SJSA1 (cell line): ENCODE data around the gene CCNB1. TPM values are rescaled to one million over a fixed set of nuclear protein-coding genes. Genes with fewer than 3 reads are reported as not detected.
"Not testable (repeated sequence)": the region's sequence is repeated elsewhere in the genome, so short reads cannot be mapped to it uniquely, and the experiment has no call there.

Source experiments
- DNase-seq, 2 experiments: peaks; one replicate each; pipeline ENCODE4 v3.0.0-alpha.2; 2015 to 2020; ENCODE audit warnings: low spot score in 2 of 2, low read depth in 1 of 2
- H3K27ac ChIP-seq: fragments of 250-450 bp; sonication (Bioruptor Pico); 2 replicates; pipeline ENCODE4 v1.5.1; 2020; ENCODE audit warnings: mild to moderate bottlenecking, moderate library complexity
- H3K27me3 ChIP-seq: fragments of 250-450 bp; sonication (Bioruptor Pico); replicated peaks from 2 replicates; pipeline ENCODE4 v1.5.1; 2020; ENCODE audit warnings: mild to moderate bottlenecking, moderate library complexity
- H3K36me3 ChIP-seq: fragments of 250-450 bp; sonication (Bioruptor Pico); 2 replicates; pipeline ENCODE4 v1.5.1; 2020; ENCODE audit warnings: mild to moderate bottlenecking
- H3K4me1 ChIP-seq: fragments of 250-450 bp; sonication (Bioruptor Pico); replicated peaks from 2 replicates; pipeline ENCODE4 v1.6.1; 2021; ENCODE audit warnings: mild to moderate bottlenecking
- H3K4me3 ChIP-seq: fragments of 250-450 bp; sonication (Bioruptor Pico); 2 replicates; pipeline ENCODE4 v1.5.1; 2020; ENCODE audit warnings: mild to moderate bottlenecking
- H3K9me3 ChIP-seq: fragments of 250-450 bp; sonication (Bioruptor Pico); replicated peaks from 2 replicates; pipeline ENCODE4 v1.5.1; 2020; ENCODE audit warnings: mild to moderate bottlenecking
- total RNA-seq: library from RNA; depleted of rRNA; stranded (reverse); fragments of >200 nt; shearing (Covaris generic); gene quantifications from 2 replicates; pipeline ENCODE4 v1.2.3, GENCODE V29; 2014

The CCNB1 gene
- total RNA-seq, 1 experiment from 2014 or later: 295 TPM

DNA sequence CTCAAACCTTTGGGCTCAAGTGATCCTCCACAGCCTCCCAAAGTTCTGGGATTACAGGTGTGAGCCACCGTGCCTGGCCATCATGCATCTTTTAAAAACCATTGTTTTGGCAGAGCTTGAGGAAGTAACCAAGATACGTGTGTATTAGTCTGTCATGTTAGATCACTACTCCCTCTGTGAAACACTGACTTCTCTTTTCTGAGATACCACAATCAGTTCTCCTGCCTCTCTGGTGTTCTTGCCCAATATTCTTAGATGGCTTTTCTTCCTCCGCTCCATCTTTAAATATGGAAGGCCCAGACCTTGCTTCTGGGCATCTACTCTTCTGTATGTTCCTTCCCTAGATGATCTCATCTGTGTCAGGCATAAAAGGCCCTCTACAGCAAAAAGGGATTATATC is 14.2 kb upstream of the CCNB1 start:
- Histone ChIP-seq H3K4me1 (no peaks in the 10 kb centered on the region), H3K27me3 (no peaks in the 10 kb centered on the region), H3K9me3 (no peaks in the 10 kb centered on the region), H3K4me3 (no peak overlapping the region), H3K27ac (no peak overlapping the region), H3K36me3 (no peaks in the 10 kb centered on the region)
- no peak for DNase-seq

DNA sequence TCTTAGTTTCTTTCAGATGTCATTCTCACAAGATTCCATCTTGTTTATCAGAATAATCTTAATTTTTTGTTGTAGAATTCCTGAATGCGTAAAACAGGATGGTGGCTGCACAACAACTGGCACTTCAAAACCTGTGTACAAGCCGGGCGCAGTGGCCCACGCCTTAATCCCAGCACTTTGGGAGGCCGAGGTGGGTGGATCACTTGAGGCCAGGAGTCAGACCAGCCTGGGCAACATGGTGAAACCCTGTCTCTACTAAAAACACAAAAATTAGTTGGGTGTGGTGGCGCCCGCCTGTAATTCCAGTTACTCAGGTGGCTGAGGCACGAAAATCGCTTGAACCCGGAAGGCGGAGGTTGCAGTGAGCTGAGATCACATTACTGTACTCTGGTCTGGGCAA is 10.5 kb upstream of the CCNB1 start:
- DNase-seq: no peak
- Histone ChIP-seq H3K9me3 (no peaks in the 10 kb centered on the region), H3K27ac (no peak overlapping the region), H3K4me1 (no peaks in the 10 kb centered on the region), H3K36me3 (no peaks in the 10 kb centered on the region), H3K27me3 (no peaks in the 10 kb centered on the region), H3K4me3 (no peak overlapping the region)

DNA sequence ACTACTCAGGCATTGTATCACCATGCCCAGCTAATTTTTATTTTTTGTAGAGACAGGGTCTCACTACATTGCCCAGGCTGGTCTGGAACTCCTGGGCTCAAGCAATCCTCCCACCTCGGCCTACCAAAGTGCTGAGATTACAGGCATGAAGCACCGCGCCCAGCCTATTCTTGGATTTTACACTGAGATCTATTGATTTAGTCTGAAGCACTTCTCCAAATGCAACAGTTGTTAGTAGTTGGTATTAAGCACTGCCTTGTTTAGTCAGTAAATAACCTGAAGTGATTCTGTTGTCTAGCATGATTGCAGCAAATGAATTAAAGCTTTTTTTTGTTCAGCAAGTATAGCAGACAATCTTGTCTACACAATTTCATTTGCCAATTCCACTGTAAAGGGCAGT is 8.9 kb upstream of the CCNB1 start:
- H3K9me3 ChIP-seq: no peaks in the 10 kb centered on the region
- H3K4me1 ChIP-seq: no peaks in the 10 kb centered on the region
- no peaks in the 10 kb centered on the region for H3K36me3 ChIP-seq
- no peak for DNase-seq
- H3K4me3 ChIP-seq: no peak overlapping the region
- no peaks in the 10 kb centered on the region for H3K27me3 ChIP-seq
- H3K27ac ChIP-seq: no peak overlapping the region

DNA sequence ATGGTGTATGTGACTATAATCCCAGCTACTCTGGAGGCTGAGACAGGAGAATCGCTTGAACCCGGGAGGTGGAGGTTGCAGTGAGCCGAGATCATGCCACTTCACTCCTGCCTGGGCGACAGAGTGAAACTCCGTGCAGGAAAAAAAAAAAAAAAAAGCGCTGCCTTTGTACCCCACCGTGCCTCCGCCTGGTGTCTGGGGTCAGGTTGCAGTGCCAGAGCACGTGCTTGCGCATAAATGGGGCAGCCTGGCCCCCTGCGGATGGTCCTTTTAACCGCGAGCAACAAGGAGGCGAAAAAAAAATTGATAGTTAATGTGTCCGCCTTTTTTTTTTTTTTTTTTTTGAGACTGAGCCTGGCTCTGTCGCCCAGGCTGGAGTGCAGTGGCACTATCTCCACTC is 6.3 kb upstream of the CCNB1 start:
- no peak overlapping the region for H3K4me3 ChIP-seq
- no peaks in the 10 kb centered on the region for H3K27me3 ChIP-seq
- DNase-seq: no peak
- H3K27ac ChIP-seq: no peak overlapping the region
- no peaks in the 10 kb centered on the region for H3K36me3 ChIP-seq
- no peaks in the 10 kb centered on the region for H3K9me3 ChIP-seq
- no peaks in the 10 kb centered on the region for H3K4me1 ChIP-seq

DNA sequence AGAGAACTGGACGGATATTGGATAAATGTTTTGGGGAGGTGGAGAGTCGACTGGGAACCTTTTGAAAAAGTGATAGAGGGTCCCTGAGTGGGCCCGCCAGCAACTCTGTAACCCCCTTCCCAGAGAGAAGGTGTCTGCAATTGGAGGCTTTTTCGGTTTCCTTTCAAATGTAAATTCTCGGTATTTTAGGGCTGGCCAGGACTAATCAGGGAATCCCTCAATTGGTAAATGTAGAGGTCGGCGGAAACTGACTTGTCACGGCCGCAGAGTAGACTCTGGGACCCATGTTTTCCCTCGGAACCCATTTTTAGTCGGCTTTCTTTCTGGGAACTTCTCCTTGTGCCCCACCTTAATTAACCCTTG is 524 bp downstream of the CCNB1 start:
- no peaks in the 10 kb centered on the region for H3K27me3 ChIP-seq

DNA sequence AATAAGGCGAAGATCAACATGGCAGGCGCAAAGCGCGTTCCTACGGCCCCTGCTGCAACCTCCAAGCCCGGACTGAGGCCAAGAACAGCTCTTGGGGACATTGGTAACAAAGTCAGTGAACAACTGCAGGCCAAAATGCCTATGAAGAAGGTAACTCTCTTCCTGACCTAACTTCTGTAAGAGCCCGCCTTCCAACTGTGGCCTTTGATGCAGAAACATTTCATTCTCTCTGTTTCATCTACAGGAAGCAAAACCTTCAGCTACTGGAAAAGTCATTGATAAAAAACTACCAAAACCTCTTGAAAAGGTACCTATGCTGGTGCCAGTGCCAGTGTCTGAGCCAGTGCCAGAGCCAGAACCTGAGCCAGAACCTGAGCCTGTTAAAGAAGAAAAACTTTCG is 979 bp downstream of the CCNB1 start:
- DNase-seq: no peak
- Histone ChIP-seq H3K27ac (peak overlapping the region; percentile 79), H3K4me1 (peaks cover 16% of the 10 kb centered on the region), H3K4me3 (peak overlapping the region; percentile 60), H3K9me3 (no peaks in the 10 kb centered on the region), H3K27me3 (no peaks in the 10 kb centered on the region), H3K36me3 (peaks cover 58% of the 10 kb centered on the region)

More for the DNA sequence above, 524 bp downstream of the CCNB1 start:
- no peak for DNase-seq
- peaks cover 16% of the 10 kb centered on the region for H3K4me1 ChIP-seq
- H3K4me3 ChIP-seq: peak overlapping the region; percentile 60
- peaks cover 54% of the 10 kb centered on the region for H3K36me3 ChIP-seq
- no peaks in the 10 kb centered on the region for H3K9me3 ChIP-seq
- H3K27ac ChIP-seq: peak overlapping the region; percentile 79

DNA sequence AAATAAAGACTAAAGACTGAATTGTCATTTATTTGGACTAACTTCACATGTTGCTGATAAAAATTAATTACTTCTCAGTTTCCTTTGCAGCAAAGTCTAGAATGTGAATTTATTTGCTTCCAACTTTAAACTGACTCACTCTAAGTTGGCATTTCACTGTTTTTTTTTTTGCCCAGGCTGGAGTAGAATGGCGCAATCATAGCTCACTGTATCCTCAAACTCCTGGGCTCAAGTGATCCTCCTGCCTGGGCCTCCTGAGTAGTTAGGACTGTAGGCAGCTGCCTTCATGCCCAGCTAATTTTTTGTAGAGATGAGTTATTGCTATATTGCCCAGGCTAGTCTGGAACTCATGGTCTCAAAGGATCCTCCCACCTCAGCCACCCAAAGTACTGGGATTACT is 3.5 kb downstream of the CCNB1 start:
- no peak overlapping the region for H3K27ac ChIP-seq
- H3K4me3 ChIP-seq: no peak overlapping the region
- peaks cover 83% of the 10 kb centered on the region for H3K36me3 ChIP-seq
- no peak for DNase-seq
- H3K4me1 ChIP-seq: peaks cover 16% of the 10 kb centered on the region
- no peaks in the 10 kb centered on the region for H3K9me3 ChIP-seq
- H3K27me3 ChIP-seq: no peaks in the 10 kb centered on the region

DNA sequence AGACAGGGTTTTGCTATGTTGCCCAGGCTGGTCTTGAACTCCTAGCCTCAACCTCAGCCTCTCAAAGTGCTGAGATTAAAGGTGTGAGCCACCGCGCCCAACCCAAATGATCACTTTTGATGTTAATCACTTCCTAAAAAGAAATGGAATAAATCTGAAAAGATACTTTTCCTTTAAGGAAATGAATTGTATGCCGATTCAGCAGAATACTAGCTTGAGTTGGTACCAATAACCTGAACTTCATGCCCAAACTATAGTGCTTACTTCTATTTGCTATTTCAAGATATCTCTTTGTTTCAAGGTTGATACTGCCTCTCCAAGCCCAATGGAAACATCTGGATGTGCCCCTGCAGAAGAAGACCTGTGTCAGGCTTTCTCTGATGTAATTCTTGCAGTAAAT is 4.0 kb downstream of the CCNB1 start:
- H3K27ac ChIP-seq: no peak overlapping the region
- no peak for DNase-seq
- H3K36me3 ChIP-seq: peaks cover 86% of the 10 kb centered on the region
- H3K4me1 ChIP-seq: peaks cover 16% of the 10 kb centered on the region
- H3K27me3 ChIP-seq: no peaks in the 10 kb centered on the region
- H3K9me3 ChIP-seq: no peaks in the 10 kb centered on the region
- no peak overlapping the region for H3K4me3 ChIP-seq

DNA sequence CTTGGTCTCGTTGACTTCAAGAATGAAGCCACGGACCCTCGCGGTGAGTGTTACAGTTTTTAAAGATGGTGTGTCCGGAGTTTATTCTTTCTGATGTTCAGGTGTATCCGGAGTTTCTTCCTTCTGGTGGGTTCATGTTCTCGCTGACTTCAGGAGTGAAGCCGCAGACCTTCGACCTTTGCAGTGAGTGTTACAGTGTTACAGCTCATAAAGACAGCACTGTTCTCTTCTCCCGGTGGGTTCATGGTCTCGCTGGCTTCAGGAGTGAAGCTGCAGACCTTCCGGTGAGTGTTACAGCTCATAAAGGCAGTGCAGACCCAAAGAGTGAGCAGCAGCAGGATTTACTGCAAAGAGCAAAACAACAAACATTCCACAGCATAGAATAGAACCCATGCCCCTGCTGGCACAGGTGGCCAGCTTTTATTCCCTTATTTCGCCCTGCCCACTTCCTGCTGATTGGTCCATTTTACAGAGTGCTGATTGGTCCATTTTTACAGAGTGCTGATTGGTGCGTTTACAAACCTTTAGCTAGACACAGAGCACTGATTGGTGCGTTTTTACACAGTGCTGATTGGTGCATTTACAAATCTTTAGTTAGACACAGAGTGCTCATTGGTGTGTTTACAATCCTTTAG is 14.8 kb downstream of the CCNB1 start:
- not testable (repeated sequence) for H3K4me3 ChIP-seq, H3K27me3 ChIP-seq, DNase-seq, H3K27ac ChIP-seq, H3K4me1 ChIP-seq, H3K9me3 ChIP-seq
- peaks cover 18% of the 10 kb centered on the region for H3K36me3 ChIP-seq

DNA sequence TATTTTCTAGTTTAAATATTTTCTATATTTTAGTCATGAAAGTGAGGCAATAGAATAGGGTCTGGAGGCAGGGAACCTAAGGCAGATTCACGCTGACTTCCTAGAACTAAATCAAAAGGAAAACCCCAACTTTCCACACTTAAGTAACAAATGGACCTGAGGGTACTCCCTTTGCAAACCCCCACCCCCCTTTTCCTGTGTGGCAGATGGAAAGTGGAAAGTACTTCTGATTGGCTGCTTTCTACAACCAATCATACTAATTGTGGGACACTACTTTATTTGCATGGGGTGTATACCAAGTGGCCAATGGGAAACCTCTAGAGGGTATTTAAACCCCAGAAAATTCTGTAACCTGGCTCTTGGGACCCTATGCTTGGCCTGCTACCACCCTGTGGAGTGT is 17.7 kb downstream of the CCNB1 start:
- no peaks in the 10 kb centered on the region for H3K9me3 ChIP-seq
- no peak overlapping the region for H3K4me3 ChIP-seq
- H3K27ac ChIP-seq: no peak overlapping the region
- peaks cover 6% of the 10 kb centered on the region for H3K4me1 ChIP-seq
- DNase-seq: no peak
- H3K36me3 ChIP-seq: no peaks in the 10 kb centered on the region; the same call in 1 of the 2 replicates
- H3K27me3 ChIP-seq: no peaks in the 10 kb centered on the region

DNA sequence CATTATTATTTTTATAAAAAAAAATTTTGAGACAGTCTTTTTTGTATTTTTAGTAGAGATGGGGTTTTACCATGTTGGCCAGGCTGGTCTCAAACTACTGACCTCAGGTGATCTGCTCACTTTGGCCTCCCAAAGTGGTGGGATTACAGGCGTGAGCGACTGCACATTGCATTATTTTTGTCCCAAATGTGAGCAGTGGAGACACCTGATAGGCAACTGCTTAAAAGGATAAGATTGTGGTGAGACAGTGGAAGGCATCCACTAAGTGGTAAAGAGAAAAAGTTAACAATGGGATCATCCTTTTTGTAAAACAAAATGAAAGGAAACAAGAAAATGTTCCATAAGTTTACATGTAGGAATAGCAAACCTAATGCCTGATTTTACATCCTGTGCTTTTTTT is 20.4 kb downstream of the CCNB1 start:
- no peaks in the 10 kb centered on the region for H3K9me3 ChIP-seq
- peaks cover 9% of the 10 kb centered on the region for H3K4me1 ChIP-seq
- peaks cover 7% of the 10 kb centered on the region for H3K36me3 ChIP-seq
- no peak overlapping the region for H3K4me3 ChIP-seq
- no peak overlapping the region for H3K27ac ChIP-seq
- H3K27me3 ChIP-seq: no peaks in the 10 kb centered on the region
- no peak for DNase-seq

DNA sequence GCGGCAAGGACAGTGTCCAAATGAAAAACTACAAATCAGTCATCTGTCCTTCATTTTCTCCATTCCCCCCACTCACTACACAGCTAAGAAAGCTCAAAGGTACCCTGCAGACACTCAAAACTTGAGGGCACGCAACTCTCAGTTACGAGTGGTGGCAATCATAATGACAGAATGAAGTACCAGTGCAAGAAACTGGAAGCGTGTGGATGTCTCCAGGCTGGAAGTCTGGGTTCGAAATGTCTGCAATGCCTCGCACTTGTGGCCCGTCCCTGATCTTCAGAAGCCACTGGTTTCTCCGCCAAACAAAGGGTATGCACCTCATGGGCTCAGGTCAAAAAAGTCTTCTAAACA is 21.8 kb downstream of the CCNB1 start:
- no peak for DNase-seq
- H3K27me3 ChIP-seq: no peaks in the 10 kb centered on the region
- H3K27ac ChIP-seq: peak overlapping the region; percentile 94
- peak overlapping the region; percentile 77 for H3K4me3 ChIP-seq
- peaks cover 9% of the 10 kb centered on the region for H3K36me3 ChIP-seq
- H3K4me1 ChIP-seq: peaks cover 9% of the 10 kb centered on the region
- H3K9me3 ChIP-seq: no peaks in the 10 kb centered on the region

DNA sequence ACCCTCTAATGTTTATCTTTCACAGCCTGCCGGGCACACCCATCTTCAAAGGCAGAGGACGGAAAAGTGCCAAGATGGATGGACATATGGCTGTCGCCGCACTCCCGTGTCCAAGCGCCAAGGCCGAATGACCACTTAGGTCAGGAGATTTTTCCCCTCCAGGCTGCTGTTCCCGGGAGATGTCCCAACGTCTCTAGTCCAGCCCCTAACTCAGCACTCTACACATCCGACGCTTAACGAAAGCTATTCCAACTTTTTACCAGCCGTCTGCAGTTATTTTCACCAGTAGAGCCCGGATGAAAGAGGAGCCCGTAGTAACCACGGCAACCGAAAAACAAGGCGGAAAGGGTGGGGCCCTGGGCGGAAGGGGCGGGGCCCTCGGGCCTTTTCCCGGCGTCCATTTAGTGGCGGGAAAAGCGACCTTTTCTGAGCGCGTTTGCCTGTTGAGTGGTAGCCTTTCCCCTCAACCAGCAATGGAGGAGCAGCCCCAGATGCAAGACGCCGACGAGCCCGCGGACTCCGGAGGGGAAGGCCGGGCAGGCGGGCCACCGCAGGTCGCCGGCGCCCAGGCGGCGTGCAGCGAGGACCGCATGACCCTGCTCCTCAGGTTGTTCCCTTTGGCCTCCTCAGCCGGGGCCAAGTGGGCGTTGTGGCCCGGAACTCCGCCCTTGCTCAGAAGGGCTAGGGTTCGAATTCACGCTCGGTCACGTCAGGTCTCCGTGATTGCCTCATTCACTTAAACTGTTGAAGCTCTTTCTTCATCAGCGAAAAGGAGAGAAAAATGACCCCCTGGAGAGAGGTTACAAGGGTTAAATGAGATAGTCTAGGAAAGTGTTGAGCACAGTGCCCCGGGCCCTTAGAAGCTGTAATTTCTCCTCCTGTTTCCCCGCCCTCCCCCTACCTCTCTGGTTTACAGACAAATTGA is 22.5 kb downstream of the CCNB1 start, which contains the start of gene CENPH:
CENPH (plus strand) TSS at position 422 of the 925 bp plus-strand sequence; CDS start at position 474, 52 bp downstream.
- H3K36me3 ChIP-seq: peaks cover 9% of the 10 kb centered on the region
- H3K4me3 ChIP-seq: peak within 1 kb of the TSS; percentile 77
- H3K27ac ChIP-seq: peak within 1 kb of the TSS; percentile 94
- H3K4me1 ChIP-seq: peaks cover 9% of the 10 kb centered on the region
- no peaks in the 10 kb centered on the region for H3K9me3 ChIP-seq
- peak; percentile 95 for DNase-seq
- no peaks in the 10 kb centered on the region for H3K27me3 ChIP-seq

DNA sequence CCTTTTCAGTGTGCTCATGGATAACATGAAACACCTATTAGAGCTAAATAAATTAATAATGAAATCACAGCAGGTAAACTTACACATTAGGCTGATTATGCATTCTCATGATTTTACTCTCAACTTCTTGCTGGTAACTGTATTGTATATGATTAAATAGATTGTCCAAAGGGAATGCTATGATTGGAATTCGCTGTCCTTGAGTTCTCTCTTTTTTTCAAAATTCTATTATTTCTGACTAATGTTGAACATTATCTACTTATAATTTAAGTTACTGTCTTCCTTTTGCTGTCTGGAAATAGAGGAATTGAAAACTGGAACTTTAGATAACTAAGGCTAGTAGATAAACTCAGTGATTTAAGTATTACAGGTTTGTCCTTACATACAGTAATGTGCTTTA is 35.5 kb downstream of the CCNB1 start:
- no peak overlapping the region for H3K4me3 ChIP-seq
- H3K36me3 ChIP-seq: peaks cover 36% of the 10 kb centered on the region
- H3K27ac ChIP-seq: no peak overlapping the region
- DNase-seq: no peak
- no peaks in the 10 kb centered on the region for H3K9me3 ChIP-seq
- no peaks in the 10 kb centered on the region for H3K27me3 ChIP-seq
- H3K4me1 ChIP-seq: peaks cover 11% of the 10 kb centered on the region
